ENCODE data around the gene CBR1. TPM values are rescaled to one million over a fixed set of nuclear protein-coding genes. Genes with fewer than 3 reads are reported as not detected.
"Not testable (repeated sequence)": the region's sequence is repeated elsewhere in the genome, so short reads cannot be mapped to it uniquely, and the experiment has no call there.

The CBR1 gene
- total RNA-seq, 1 experiment from 2014 or later: 139 TPM

GRCh38 chr21:36096398-36097290, 26.8 kb downstream of the CBR1 start:
- peaks cover 6% of the 10 kb centered on the region for H3K9me3 ChIP-seq
- H3K36me3 ChIP-seq: no peaks in the 10 kb centered on the region
- no peak for DNase-seq
- no peak overlapping the region for H3K4me3 ChIP-seq
- H3K27me3 ChIP-seq: no peaks in the 10 kb centered on the region

DNA sequence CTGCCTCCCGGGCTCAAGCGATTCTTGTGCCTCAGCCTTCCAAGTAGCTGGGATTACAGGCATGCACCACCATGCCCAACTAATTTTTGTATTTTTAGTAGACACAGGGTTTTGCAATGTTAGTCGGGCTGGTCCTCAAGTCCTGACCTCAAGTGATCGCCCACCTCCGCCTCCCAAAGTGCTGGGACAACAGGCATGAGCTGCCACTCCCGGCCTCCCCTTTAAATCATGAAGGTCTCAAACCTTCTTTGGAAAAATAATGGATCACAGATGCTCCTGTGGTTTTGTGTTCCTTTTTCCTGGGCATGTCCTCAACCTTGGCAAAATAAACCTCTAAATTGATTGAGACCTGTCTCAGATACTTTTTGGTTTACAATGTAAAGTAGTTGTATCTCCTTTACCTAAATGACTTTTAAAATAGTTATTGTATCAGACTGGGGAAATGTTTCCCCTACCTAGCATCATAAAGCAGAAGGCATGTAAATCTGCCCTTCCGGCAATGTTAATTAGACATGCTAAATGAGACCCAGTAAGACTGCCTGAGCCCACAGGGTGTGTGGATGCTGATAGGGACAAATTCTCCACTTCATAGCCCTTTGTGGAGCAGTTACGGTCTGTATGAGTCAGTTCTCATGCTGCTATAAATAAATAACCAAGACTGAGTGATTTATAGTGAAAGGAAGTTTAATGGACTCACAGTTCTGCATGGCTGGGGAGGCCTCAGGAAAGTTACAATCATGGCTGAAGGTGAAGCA, 27.8 kb downstream of the CBR1 start:
- no peak for DNase-seq
- Histone ChIP-seq H3K9me3 (peaks cover 6% of the 10 kb centered on the region), H3K36me3 (no peaks in the 10 kb centered on the region), H3K27me3 (no peaks in the 10 kb centered on the region), H3K4me3 (no peak overlapping the region)

- no peaks in the 10 kb centered on the region for H3K27me3 ChIP-seq
- H3K9me3 ChIP-seq: peaks cover 6% of the 10 kb centered on the region
- no peak overlapping the region for H3K4me3 ChIP-seq
- no peak for DNase-seq
- no peaks in the 10 kb centered on the region for H3K36me3 ChIP-seq
Observed at GRCh38 chr21:36098182-36098532, 28.3 kb downstream of the CBR1 start.

GRCh38 chr21:36099000-36099399, 29.2 kb downstream of the CBR1 start:
- H3K4me3 ChIP-seq: no peak overlapping the region
- no peaks in the 10 kb centered on the region; the same call in 1 of the 2 replicates for H3K9me3 ChIP-seq
- H3K27me3 ChIP-seq: no peaks in the 10 kb centered on the region
- no peaks in the 10 kb centered on the region for H3K36me3 ChIP-seq
- DNase-seq: no peak

GRCh38 chr21:36099695-36100211, 29.9 kb downstream of the CBR1 start:
- not testable (repeated sequence) for H3K9me3 ChIP-seq, H3K4me3 ChIP-seq, H3K27me3 ChIP-seq, DNase-seq, H3K36me3 ChIP-seq

DNA sequence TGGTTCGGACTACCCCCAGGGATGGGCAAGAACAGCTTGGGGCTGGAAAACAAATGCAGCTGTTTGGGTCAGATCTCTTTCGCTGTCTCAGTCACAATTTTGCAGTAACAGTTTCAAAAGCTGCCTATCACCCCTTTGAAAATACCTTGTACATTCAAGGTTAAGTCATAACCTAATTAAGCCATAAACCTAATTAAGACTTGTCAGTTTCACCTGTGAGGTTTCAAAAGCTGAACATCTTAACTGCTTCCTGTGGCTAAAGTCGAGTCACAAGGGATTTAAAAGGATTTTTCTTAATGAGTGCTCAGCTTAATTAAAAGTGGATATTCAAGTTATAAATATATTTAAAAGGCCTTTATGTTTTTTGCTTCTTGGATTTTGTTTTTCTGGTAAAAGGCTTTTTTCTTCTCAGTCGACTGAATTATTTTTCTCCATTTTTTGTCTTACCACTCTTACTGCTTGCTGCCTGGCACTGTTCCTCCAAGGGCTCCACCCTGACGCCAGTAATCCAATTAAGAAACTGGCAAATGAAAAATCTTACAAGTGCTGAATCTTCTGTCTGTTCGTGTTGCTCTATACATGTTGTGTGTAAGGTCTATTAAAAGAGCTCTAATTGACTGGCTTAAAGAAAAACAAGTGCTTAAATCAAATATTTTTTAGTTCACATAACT, 31.3 kb downstream of the CBR1 start:
- Histone ChIP-seq H3K9me3 (no peaks in the 10 kb centered on the region), H3K27me3 (no peaks in the 10 kb centered on the region)

DNA sequence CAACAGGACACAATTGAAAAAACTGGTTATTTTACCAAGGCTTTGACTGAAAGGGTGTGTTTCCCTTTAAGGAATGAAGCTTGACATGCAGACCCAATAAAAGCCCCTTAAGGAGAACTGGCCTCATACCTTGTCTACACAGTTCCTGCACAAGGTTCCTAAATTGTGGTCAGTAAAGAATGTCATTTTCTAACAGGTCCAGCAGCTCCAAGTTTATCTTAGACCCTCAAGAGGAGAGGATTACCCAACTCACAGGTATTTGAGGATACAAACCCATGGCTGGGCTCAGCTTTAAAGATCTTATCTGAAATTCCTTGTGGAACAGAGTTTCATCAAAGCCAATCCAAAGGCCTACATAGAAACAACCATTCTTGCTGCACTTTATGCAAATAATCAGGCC, 33.6 kb downstream of the CBR1 start:
- Histone ChIP-seq H3K4me3 (no peak overlapping the region), H3K36me3 (no peaks in the 10 kb centered on the region), H3K27me3 (no peaks in the 10 kb centered on the region), H3K9me3 (no peaks in the 10 kb centered on the region)
- DNase-seq: no peak

More for the DNA sequence above, 31.3 kb downstream of the CBR1 start:
- DNase-seq: no peak
- H3K4me3 ChIP-seq: no peak overlapping the region
- no peaks in the 10 kb centered on the region for H3K36me3 ChIP-seq

DNA sequence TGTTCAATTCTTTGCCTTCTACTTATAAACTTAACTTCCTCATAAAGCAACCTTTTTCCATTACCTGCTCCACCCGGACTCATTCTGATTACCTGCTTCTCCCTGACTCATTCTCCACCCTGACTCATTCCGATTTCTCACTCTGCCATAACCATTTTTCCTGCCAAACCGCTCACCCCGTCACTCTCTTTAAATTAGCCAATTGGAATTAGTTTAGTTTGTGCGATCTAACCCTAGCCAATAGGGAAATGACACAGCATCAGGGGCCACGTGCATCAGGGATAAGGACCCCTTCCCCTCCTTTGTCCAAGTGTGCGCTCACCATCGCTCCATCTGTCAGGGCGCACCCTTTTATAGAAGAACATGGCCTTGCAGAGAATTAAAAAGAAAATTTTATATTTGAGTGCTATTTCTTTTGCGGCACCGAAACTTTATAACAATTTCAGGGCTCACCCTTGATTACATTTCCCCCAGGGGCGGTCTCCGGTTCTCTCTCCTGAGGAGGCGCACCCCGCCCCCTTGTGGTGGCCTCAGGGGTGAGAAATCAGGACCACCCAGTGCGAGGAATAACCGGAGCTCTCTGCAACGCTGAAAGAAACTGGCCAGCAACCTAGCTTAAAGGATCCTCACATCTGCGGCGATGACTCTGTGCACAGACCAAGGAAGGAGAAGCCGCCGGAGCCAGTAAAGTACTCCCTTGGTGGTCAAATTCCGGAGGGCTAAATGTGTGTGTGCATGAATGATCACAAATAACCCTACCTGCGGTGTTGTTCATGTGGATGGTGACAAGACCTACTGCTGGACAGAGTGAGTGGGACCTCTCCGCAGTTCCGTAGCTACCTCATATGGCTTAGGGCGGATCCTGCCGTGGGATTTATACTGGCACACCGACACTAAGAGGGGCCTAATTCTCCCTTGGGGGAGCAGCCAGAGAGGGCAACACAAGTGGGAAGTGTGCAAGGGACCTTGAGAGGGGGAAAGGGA, 34.8 kb downstream of the CBR1 start:
- DNase-seq: peak; percentile 54
- H3K36me3 ChIP-seq: no peaks in the 10 kb centered on the region
- no peaks in the 10 kb centered on the region for H3K27me3 ChIP-seq
- no peaks in the 10 kb centered on the region for H3K9me3 ChIP-seq
- peak overlapping the region; percentile 41 for H3K4me3 ChIP-seq

GRCh38 chr21:36105327-36105842, 35.6 kb downstream of the CBR1 start:
- peak overlapping the region; percentile 41 for H3K4me3 ChIP-seq
- no peaks in the 10 kb centered on the region for H3K9me3 ChIP-seq
- no peak for DNase-seq
- no peaks in the 10 kb centered on the region for H3K36me3 ChIP-seq
- H3K27me3 ChIP-seq: no peaks in the 10 kb centered on the region

GRCh38 chr21:36109868-36110267, 40.0 kb downstream of the CBR1 start:
- DNase-seq: no peak
- Histone ChIP-seq H3K9me3 (no peaks in the 10 kb centered on the region), H3K4me3 (no peak overlapping the region), H3K36me3 (no peaks in the 10 kb centered on the region), H3K27me3 (no peaks in the 10 kb centered on the region)

GRCh38 chr21:36111238-36111637, 41.4 kb downstream of the CBR1 start:
- no peak overlapping the region for H3K4me3 ChIP-seq
- no peaks in the 10 kb centered on the region for H3K9me3 ChIP-seq
- no peaks in the 10 kb centered on the region for H3K36me3 ChIP-seq
- H3K27me3 ChIP-seq: no peaks in the 10 kb centered on the region
- DNase-seq: no peak

GRCh38 chr21:36113647-36114428, 44.0 kb downstream of the CBR1 start:
- H3K4me3 ChIP-seq: no peak overlapping the region
- no peaks in the 10 kb centered on the region for H3K9me3 ChIP-seq
- H3K36me3 ChIP-seq: no peaks in the 10 kb centered on the region
- no peak for DNase-seq
- H3K27me3 ChIP-seq: no peaks in the 10 kb centered on the region

GRCh38 chr21:36115138-36115730, 45.4 kb downstream of the CBR1 start:
- Histone ChIP-seq H3K9me3 (no peaks in the 10 kb centered on the region), H3K36me3 (no peaks in the 10 kb centered on the region), H3K4me3 (no peak overlapping the region), H3K27me3 (no peaks in the 10 kb centered on the region)
- no peak for DNase-seq

GRCh38 chr21:36117286-36117741, 47.5 kb downstream of the CBR1 start:
- no peak for DNase-seq
- Histone ChIP-seq H3K36me3 (no peaks in the 10 kb centered on the region), H3K9me3 (no peaks in the 10 kb centered on the region), H3K27me3 (no peaks in the 10 kb centered on the region), H3K4me3 (no peak overlapping the region)

All from MG63 (cell line).